Panc1 (cell line): ENCODE data around the gene RNF213. TPM values are rescaled to one million over a fixed set of nuclear protein-coding genes. Genes with fewer than 3 reads are reported as not detected.

Experiments used
- ATAC-seq: fragments of 200-7000 bp; cut with Tn5 transposase; 2 replicates; pipeline ENCODE4 v1.9.1; 2020; ENCODE audit warnings: mild to moderate bottlenecking, moderate library complexity
- BruUV-seq: library from RNA; stranded (reverse); fragments of 400-500 nt; replicated peaks from 2 replicates; lab custom pipeline; 2021; lab: Mats Ljungman, UMichigan
- CTCF ChIA-PET: fragments of 300-600 bp; sonication (Branson Sonifier 250); formaldehyde crosslinking; loops from one replicate; lab custom pipeline; 2022; ENCODE audit warnings: antibody characterized with exemption; lab: Charles Lee
- POLR2A ChIA-PET: fragments of 300-600 bp; sonication (Branson Sonifier 250); formaldehyde crosslinking; loops from one replicate; lab custom pipeline; 2022; ENCODE audit warnings: antibody characterized with exemption; lab: Charles Lee
- DNase-seq: peaks from one replicate; pipeline ENCODE4 v3.0.0-alpha.2; 2010; ENCODE audit warnings: low read depth, low spot score
- H3K27ac ChIP-seq: 2 replicates; pipeline ENCODE4 v1.5.1; 2011; ENCODE audit warnings: mild to moderate bottlenecking, low read length, inconsistent platforms
- H3K27me3 ChIP-seq: fragments of 200-500 bp; sonication (Bioruptor generic); 2 replicates; pipeline ENCODE4 v1.6.0; 2014; ENCODE audit warnings: low read length, inconsistent platforms; ENCODE audit not compliant: control insufficient read depth, insufficient read depth
- H3K36me3 ChIP-seq: fragments of 200-500 bp; sonication (Bioruptor generic); 2 replicates; pipeline ENCODE4 v1.5.1; 2014; ENCODE audit warnings: inconsistent platforms, mild to moderate bottlenecking, low read length, moderate library complexity; ENCODE audit not compliant: control insufficient read depth, insufficient read depth
- H3K4me1 ChIP-seq: 2 replicates; pipeline ENCODE4 v1.5.1; 2011; ENCODE audit warnings: inconsistent platforms, mild to moderate bottlenecking, low read length, moderate library complexity; ENCODE audit not compliant: control insufficient read depth, insufficient read depth
- H3K4me3 ChIP-seq, 2 experiments: 2 replicates each; pipeline ENCODE4 v1.5.1; 2011 to 2012; ENCODE audit warnings: low read depth in 2 of 2, low read length in 2 of 2, mild to moderate bottlenecking in 2 of 2, inconsistent platforms in 1 of 2, moderate library complexity in 1 of 2
- H3K9me3 ChIP-seq: fragments of 200-500 bp; sonication (Bioruptor generic); 2 replicates; pipeline ENCODE4 v1.5.1; 2014; ENCODE audit warnings: low read depth, mild to moderate bottlenecking, inconsistent platforms, low read length, moderate library complexity; ENCODE audit not compliant: control insufficient read depth, insufficient read depth
- POLR2AphosphoS5 ChIP-seq: IDR thresholded peaks from 2 replicates; pipeline ENCODE4 v1.6.1; 2012; ENCODE audit warnings: mild to moderate bottlenecking, low read depth, low read length, moderate library complexity
- SIN3A ChIP-seq: IDR thresholded peaks from 2 replicates; pipeline ENCODE4 v1.6.1; 2012; ENCODE audit warnings: low read depth, mild to moderate bottlenecking, low read length, moderate library complexity, borderline replicate concordance; ENCODE audit not compliant: insufficient read depth
- TCF7L2 ChIP-seq: IDR thresholded peaks from 2 replicates; pipeline ENCODE4 v1.6.1; 2011; ENCODE audit warnings: mild to moderate bottlenecking, low read depth, low read length, inconsistent platforms
- in situ Hi-C: cut with HindIII; loops from 2 replicates; pipeline ENCODE4 v1.10.0; 2016; ENCODE audit warnings: low sequenced_read_pairs, low pct_unique_long_range_greater_than_20kb
- intact Hi-C: fragments of 100-400 bp; cut with micrococcal nuclease; formaldehyde crosslinking; loops from one replicate; pipeline ENCODE4 v1.10.0; 2022; ENCODE audit not compliant: unreplicated experiment
- total RNA-seq: library from RNA; stranded (reverse); gene quantifications from one replicate; pipeline ENCODE4 v1.2.1, GENCODE V29; 2021; ENCODE audit not compliant: unreplicated experiment
- TF ChIP-seq, protein P1 (sequence below): fragments of 450-650 bp; IDR thresholded peaks from 2 replicates; pipeline ENCODE4 v1.5.1; 2017; ENCODE audit warnings: mild to moderate bottlenecking
- TF ChIP-seq, protein P2 (sequence below), 2 experiments: IDR thresholded peaks; 2 replicates each; pipeline ENCODE4 v1.6.1; 2011 to 2012; ENCODE audit warnings: low read depth in 2 of 2, control low read depth in 1 of 2, low read length in 1 of 2, mild to moderate bottlenecking in 1 of 2, moderate library complexity in 1 of 2; ENCODE audit not compliant: insufficient read depth in 1 of 2

RNF213 gene
- total RNA-seq, 1 experiment from 2014 or later = 230 TPM

DNA sequence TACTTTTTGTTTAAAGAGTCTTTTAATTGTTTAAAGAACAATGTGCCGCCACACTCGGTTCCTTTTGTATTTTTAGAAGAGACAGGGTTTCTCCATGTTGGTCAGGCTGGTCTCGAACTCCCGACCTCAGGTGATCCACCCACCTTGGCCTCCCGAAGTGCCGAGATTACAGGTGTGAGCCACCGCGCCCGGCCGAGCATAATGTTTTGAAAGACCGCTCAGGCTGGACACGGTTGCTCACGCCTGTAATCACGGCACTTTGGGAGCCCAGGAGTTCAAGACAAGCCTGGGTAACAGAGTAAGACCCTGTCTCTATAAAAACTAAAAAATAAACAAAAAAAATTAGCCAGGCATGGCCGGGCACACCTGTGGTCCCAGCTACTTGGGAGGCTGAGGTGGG lies 59.8 kb downstream of the RNF213 start:
- Histone ChIP-seq H3K36me3 (peaks cover 29% of the 10 kb centered on the region), H3K4me1 (no peaks in the 10 kb centered on the region), H3K4me3 (no peak overlapping the region), H3K9me3 (no peaks in the 10 kb centered on the region), H3K27me3 (no peaks in the 10 kb centered on the region), H3K27ac (no peak overlapping the region)
- ChIA-PET POLR2A (no interaction called here), CTCF (no interaction called here)
- in situ Hi-C loops = no loop called here
- no peak for TF ChIP-seq TCF7L2
- TF ChIP-seq POLR2AphosphoS5 = no peak
- TF ChIP-seq SIN3A = no peak
- TF ChIP-seq, protein P1, sequence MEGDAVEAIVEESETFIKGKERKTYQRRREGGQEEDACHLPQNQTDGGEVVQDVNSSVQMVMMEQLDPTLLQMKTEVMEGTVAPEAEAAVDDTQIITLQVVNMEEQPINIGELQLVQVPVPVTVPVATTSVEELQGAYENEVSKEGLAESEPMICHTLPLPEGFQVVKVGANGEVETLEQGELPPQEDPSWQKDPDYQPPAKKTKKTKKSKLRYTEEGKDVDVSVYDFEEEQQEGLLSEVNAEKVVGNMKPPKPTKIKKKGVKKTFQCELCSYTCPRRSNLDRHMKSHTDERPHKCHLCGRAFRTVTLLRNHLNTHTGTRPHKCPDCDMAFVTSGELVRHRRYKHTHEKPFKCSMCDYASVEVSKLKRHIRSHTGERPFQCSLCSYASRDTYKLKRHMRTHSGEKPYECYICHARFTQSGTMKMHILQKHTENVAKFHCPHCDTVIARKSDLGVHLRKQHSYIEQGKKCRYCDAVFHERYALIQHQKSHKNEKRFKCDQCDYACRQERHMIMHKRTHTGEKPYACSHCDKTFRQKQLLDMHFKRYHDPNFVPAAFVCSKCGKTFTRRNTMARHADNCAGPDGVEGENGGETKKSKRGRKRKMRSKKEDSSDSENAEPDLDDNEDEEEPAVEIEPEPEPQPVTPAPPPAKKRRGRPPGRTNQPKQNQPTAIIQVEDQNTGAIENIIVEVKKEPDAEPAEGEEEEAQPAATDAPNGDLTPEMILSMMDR = no peak
- TF ChIP-seq, protein P2, sequence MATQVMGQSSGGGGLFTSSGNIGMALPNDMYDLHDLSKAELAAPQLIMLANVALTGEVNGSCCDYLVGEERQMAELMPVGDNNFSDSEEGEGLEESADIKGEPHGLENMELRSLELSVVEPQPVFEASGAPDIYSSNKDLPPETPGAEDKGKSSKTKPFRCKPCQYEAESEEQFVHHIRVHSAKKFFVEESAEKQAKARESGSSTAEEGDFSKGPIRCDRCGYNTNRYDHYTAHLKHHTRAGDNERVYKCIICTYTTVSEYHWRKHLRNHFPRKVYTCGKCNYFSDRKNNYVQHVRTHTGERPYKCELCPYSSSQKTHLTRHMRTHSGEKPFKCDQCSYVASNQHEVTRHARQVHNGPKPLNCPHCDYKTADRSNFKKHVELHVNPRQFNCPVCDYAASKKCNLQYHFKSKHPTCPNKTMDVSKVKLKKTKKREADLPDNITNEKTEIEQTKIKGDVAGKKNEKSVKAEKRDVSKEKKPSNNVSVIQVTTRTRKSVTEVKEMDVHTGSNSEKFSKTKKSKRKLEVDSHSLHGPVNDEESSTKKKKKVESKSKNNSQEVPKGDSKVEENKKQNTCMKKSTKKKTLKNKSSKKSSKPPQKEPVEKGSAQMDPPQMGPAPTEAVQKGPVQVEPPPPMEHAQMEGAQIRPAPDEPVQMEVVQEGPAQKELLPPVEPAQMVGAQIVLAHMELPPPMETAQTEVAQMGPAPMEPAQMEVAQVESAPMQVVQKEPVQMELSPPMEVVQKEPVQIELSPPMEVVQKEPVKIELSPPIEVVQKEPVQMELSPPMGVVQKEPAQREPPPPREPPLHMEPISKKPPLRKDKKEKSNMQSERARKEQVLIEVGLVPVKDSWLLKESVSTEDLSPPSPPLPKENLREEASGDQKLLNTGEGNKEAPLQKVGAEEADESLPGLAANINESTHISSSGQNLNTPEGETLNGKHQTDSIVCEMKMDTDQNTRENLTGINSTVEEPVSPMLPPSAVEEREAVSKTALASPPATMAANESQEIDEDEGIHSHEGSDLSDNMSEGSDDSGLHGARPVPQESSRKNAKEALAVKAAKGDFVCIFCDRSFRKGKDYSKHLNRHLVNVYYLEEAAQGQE (IDR thresholded peaks at IDR 0.05; ENCODE audit: insufficient read depth in 1 of 2, low read depth in 2 of 2, low read length in 1 of 2) = no peak
- intact Hi-C loops = no loop called here
- no peak for DNase-seq
- BruUV-seq = no TSS peak
- ATAC-seq = no peak

DNA sequence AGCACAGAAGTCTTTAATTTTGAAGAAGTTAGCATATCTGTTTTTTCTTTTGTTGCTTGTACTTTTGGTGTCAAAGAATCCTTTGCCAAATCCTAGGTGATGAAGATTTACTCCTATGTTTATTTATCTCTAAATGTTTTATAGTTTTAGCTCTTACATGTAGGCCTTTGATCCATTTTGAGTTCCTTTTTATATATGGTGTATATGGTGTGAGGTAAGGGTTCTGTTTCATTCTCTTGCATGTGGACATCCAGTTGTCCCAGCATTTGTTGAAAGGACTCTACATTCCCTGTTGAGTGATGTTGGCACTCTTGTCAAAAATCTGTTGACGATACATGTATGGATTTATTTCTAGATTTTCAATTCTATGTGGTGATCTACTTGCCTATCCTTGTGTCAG lies 62.2 kb downstream of the RNF213 start:
- CTCF ChIA-PET = no interaction called here
- no peaks in the 10 kb centered on the region for H3K9me3 ChIP-seq
- H3K4me1 ChIP-seq = no peaks in the 10 kb centered on the region
- no peak overlapping the region for H3K4me3 ChIP-seq
- ATAC-seq (no peak), DNase-seq (no peak)
- no peaks in the 10 kb centered on the region for H3K27me3 ChIP-seq
- peaks cover 35% of the 10 kb centered on the region for H3K36me3 ChIP-seq
- no TSS peak for BruUV-seq
- POLR2A ChIA-PET = no interaction called here
- H3K27ac ChIP-seq = no peak overlapping the region
- intact Hi-C loops (no loop called here), in situ Hi-C loops (no loop called here)
- no peak for TF ChIP-seq POLR2AphosphoS5
- no peak for TF ChIP-seq TCF7L2
- TF ChIP-seq, protein P2 (IDR thresholded peaks at IDR 0.05; ENCODE audit: insufficient read depth in 1 of 2, low read depth in 2 of 2, low read length in 1 of 2) = no peak
- TF ChIP-seq, protein P1 = no peak
- TF ChIP-seq SIN3A = no peak
